Measurements from ENCODE around the gene IGFBP6.
"Not testable (repeated sequence)": the region's sequence is repeated elsewhere in the genome, so short reads cannot be mapped to it uniquely, and the experiment has no call there.

Gene IGFBP6

DNA sequence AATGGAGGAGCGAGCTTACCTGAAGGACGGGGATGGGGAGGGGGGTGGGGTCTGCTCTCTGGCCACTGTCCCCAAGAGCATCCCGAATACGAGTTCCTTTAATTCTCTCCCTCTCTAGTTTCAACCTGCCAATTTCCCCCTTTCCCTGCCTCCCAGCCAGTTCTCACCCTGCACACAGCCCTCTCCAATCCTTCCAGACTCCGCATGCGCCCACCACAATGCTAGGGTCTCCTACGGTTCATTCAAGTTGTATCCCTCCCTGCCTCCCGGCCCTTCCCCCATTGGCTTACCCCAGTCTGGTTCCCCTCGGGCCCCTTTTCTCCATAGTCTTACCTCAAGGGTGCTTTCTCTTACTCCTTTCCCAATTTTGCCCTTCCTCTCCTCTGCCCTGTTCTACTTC is 708 bp upstream of the IGFBP6 start:
- no peak for DNase-seq (ENCODE audit: low read depth in 2 of 2)

DNA sequence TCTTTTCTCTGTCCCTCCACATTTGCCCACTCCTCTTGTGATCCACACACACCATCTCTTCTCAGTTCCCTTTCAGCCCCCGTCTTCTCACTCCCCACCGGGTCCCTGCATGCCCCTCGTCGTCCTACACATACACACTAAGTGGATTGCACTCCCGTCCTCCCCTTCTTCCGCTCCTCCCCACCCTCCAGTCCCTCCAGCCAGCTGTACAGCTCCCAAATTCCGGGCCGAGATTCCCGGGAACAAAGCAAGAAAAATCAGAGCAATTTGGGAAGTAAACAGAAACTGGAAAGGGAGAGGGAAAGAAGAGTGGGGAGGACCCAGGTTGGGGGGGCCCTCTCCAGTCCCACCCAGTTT is 282 bp upstream of the IGFBP6 start:
- no peak for DNase-seq (ENCODE audit: low read depth in 2 of 2)

DNA sequence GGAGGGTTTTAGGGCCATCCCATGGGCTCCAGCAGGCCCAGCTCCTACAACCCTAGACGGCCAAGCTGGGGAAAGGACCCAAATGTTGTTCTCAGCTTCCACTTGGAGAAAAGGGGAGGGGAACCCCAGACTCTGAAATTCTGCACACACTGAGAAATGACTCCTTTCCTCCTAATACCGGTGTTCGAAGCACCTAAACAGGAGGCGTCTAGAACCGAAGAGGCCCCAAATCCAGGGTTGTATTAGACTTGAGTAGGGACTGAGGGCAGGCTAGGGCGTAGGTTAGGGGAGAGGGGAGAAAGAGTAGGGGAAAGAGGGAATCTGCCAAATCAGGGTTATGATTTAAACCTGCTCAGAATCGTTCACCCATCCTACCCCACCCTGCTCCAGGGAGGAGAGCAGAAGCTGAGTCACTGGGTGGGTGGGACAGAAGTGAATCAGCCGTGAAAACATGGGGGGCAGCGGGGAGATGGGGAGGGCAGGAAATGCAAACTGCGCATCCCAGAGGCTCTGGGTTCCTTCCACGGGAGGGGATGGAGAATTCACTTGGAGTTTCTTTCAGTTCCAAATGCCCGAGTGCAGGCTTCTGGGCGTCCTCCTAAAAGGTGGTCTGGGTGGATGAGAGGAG is 1.0 kb downstream of the IGFBP6 start:
- no peak for DNase-seq (ENCODE audit: low read depth in 2 of 2)

DNA sequence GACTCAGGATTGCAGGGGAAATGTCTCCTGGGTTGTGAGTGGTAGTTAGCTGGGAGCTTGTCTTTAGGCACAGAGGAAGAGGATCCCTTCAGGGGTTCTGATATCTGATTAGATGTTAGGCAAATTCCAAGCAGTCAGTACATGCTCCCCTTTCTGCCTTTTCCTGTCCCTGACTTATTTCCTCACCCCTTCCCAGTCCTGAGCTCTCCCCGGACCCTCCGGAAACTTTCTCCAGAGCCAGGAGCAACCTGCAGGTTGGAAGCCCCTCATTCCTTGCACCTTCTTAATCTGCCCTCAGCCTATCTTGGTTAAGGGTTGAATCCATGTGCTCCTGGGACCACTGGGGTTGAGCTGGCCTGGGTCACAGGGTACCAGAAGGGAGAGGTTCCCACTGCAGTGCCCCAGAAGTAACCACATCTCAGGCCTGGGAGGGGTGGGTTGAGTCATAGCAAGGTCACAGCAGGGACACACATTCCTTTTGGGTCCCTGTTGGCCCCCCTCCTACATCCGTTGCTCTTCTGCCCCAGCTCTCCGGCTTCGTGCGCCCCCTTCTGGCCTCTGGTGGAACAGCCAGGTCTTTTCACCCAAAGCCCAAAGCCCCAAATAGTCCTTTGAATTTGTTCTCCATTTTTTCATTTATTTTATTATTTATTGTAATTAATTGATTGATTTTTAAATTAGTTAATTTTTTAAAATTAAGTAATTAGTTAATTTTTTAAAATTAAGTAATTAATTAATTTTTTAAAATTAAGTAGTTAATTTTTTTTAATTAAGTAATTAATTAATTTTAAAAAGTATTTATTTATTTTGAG is 1.8 kb downstream of the IGFBP6 start:
- DNase-seq (ENCODE audit: low read depth in 2 of 2): peak; percentile 79 to 94

DNA sequence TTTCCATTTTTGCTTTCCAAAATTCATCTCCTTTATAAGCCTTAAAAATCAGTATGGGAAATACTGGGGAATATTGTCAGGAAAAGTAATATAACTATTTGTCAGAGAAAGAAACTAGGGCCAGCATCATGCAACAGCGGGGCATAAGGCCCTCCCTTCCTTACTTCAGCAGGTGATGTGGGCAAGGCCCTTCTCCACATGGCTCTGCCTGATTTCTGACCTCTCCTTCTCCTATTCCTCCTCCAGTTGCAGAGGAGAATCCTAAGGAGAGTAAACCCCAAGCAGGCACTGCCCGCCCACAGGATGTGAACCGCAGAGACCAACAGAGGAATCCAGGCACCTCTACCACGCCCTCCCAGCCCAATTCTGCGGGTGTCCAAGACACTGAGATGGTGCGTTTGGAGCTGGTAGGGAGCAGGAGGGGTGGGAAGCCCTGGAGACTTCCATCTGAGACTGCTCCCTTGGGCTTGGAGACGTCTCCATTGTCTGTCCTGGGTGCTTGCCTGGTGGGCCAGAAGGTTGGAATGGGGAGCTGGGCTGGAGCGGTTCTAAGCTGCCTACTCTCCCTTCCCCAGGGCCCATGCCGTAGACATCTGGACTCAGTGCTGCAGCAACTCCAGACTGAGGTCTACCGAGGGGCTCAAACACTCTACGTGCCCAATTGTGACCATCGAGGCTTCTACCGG is 3.1 kb downstream of the IGFBP6 start:
- no peak for DNase-seq (ENCODE audit: low read depth in 2 of 2)

DNA sequence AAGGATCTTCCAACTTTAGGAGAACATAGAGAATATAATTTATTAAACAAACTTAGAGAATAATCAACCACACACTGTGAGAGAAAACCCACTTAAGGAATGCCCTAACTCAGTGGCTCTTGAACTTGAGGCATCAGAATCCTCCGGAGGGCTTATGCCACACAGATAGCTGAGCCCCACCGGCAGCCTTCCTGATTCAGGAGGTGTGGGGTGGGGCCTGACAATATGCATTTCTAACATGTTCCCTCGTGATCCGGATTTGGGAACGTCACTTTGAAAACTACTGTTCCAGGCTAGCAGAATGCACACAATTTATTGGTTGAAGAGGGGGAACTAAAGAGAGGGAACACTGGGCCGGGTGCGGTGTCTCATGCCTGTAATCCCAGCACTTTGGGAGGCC is 3.8 kb downstream of the IGFBP6 start:
- DNase-seq (ENCODE audit: low read depth in 2 of 2): no peak

DNA sequence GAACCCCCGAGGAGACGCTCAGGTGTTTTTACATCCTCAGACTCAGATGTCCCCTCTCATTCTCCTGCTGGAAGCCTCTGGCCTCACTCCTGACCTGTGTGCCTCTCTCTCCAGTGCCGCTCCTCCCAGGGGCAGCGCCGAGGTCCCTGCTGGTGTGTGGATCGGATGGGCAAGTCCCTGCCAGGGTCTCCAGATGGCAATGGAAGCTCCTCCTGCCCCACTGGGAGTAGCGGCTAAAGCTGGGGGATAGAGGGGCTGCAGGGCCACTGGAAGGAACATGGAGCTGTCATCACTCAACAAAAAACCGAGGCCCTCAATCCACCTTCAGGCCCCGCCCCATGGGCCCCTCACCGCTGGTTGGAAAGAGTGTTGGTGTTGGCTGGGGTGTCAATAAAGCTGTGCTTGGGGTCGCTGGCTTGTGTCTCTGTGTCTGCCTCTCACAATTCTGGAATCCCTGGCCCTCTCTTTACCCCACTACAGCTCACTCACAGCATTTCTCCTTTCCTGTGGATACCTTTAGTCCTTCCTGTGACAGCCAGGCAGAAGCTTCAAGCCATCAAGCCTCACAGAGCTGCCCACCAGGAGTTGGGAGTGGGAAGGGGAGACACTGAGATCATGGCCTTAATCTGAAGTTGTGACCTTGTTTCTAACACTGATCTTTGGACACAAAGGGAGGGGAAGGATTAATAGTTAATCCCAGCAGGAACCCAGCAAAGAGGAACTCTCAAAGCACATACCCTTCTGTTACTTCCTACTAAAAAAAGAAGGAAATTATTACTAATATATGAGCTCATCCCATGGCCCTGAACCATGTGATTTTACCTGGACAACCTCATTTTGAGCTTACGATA is 4.7 kb downstream of the IGFBP6 start:
- no peak for DNase-seq (ENCODE audit: low read depth in 2 of 2)

DNA sequence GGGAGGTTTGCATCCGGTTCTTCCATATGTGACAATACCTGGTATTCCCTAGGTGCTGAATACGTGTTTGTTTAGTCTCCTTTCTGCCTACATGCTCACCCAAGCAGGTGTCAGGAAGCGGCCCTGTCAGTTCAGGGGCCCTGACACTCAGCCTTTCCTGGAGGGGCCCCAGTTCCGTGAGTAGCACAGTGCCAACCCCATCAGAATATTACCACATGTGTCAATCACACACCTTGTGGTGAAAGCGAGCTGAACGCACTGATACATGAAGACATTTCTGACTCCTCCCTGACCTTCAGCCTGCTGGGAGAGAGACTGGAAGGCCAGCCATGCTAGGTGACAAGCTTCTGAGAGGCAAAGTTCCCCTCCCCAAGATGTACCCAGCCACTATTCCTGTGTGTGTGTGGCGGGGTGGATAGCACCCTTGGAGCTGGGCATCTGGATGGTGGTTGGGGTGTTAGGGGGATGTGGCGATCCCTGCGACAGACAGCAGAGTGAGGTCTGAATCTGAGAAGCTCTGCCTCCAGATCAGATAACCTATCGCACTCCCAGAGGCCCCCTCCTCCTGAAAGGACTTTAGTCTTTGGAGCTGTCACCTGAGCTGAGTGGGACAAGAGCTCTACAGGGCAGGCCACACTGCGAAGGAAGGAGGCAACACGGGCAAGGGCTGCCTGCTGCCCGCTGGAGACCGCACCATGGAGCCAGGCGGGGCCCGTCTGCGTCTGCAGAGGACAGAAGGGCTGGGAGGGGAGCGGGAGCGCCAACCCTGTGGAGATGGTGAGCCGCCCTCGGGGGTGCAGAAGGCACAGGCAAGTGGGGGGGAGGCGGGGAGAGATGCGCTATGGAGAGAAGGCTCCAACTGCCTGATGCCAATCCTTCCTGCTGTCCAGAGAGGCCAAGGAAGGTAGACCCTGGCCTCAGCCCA is 5.7 kb downstream of the IGFBP6 start, which contains the start of gene SOAT2:
TSS of gene SOAT2 (plus strand) at position 604 of the 925 bp plus-strand sequence. CDS start at position 696, 92 bp downstream.
- peak in 1 of 2 donors; percentile 43 for DNase-seq (ENCODE audit: low read depth in 2 of 2)

DNA sequence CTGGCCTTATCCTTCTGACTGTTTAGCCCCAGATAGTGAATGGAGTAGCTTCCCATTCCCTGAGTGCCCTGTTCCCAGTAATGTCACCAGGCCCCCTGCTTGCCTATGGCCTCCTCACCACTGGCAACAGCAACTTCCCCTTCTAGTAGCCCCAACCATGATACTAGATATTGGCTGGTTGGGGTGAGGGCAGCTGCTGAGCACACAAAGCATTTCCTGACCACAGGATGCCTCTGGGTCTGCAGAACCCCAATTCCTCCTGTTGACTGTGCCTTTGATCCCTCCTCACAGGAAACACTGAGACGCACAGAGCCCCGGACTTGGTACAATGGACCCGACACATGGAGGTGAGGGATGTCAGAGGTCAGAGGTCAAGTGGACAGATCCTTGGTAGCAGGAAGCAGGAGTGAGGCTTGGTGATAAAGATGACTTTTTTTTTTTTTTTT is 6.4 kb downstream of the IGFBP6 start:
- no peak for DNase-seq (ENCODE audit: low read depth in 2 of 2)

DNA sequence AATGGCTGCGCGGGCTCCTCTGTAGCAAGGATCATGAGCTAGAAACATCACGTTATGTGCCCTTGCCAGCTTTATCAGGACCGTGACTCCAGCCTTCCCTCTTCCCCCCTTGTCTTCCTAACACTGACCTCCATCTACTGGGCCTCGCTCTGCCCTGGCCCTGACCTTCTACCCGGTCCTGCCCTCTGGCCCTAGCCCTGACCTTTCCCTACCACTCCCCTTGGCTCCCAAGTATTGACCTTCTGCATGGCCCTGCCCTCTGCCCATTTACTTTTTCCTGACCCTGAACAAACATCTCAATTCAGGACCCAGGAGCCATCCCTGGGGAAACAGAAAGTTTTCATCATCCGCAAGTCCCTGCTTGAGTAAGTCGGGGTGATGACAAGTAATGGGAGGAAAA is 7.8 kb downstream of the IGFBP6 start:
- DNase-seq (ENCODE audit: low read depth in 2 of 2): no peak

DNA sequence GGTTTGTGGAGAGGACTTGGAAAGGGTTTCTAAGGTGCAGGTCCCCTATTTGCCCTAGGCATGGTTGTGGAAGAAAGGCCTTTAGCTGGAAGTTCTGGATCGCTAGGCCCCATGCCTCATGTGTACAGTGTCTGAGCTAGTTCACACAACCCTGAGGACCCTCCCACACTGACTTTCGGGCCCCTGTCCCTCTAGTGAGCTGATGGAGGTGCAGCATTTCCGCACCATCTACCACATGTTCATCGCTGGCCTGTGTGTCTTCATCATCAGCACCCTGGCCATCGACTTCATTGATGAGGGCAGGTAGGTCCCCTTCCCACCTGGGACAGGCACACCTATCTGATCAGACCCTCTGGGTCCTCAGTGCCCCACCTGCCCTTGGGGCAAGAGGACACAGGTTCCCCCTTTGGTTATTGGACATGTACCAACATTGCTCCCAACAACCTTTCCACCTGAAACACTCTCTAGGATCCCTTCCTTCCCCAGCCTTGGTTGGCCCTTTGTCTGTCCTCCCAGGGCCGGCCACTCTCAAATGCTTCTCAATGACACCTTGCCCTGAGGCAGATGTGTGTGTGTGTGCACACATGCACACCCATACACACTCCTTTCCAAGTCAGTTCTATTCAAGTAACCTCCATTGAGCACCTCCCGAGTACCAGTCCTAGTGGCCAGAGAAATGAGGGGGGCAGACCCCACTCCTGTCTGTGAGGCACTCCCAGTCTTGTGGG is 8.4 kb downstream of the IGFBP6 start:
- DNase-seq (ENCODE audit: low read depth in 2 of 2): no peak

DNA sequence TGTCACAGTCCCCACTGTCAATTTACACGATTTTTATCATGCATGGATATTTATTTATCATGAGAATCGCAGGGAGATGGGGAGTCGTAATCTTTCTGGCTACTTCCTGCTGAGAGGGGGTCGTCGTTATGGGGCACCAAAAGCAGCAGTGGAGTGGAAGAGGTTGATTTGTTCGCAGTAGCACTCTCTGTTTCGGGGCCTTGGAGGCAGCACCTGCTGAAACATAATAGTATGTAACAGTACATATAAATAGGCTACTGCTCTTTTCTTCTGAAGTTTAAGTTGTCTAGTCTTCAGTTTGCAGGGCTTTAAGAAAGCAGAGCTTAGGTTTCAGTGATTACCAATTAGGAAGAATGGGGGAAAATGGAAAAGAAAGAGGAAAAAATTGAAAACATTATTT is 9.7 kb downstream of the IGFBP6 start:
- DNase-seq (ENCODE audit: low read depth in 2 of 2): no peak

DNA sequence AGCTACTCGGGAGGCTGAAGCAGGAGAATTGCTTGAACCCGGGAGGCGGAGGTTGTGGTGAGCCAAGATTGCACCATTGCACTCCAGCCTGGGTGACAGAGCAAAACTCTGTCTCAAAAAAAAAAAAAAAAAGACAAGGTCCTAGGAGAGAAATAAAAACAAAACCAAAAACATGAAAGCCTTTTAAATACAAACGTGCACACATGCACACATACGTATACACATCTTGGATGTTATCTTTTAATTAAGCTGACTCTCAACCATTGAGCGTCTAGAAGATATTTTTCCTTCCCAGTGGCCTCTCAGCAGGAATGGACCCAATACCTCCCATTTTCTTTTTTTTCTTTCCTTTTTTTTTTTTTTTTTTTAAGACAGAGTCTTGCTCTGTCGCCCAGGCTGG is 15.0 kb downstream of the IGFBP6 start:
- DNase-seq (ENCODE audit: low read depth in 2 of 2): not testable (repeated sequence)

DNA sequence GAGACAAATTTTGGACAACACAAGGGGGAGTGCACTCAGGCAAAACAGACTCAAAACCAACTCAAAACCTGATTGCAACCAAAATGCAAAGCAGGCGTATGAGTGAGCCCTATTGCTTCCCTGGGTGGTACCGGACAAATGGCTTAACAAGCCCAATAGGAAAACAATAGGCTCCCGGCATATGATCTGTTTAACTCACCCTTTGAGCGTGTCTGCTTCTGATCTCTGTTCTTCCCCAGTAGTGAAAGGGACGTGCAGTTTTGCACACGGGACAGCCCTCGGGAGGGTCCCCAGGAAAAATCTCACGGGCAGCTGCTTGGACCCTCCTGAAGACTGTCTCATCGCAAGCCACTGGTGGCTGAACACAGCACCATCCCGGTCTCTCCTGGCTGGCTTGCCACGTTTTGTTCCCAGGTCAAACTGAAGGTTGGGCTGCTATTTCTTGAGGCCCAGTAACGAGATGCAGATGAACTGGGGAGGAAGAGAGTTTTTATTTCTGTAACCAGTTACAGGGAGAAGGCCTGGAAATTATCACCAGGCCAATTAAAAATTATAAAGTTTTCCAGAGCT is 15.8 kb downstream of the IGFBP6 start:
- DNase-seq (ENCODE audit: low read depth in 2 of 2): no peak

DNA sequence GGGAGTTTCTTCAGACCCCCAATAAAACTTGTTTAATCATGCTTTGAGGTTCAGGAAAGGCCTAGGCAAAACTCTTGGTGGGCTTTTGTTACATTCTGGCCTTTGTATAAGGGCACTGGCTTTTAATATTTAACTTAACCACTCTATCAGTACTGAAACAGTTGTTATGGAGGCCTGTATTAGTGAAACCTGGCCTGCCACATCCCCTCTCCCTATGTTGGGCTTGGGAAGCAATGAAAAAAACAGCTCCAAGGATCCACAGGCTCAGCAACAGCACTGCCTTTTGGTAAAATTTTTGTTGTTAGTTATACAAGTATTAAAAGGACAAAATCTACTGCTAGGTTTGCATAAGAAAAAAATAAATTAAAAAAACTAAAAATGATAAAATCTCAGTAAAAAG is 16.5 kb downstream of the IGFBP6 start:
- no peak for DNase-seq (ENCODE audit: low read depth in 2 of 2)

DNA sequence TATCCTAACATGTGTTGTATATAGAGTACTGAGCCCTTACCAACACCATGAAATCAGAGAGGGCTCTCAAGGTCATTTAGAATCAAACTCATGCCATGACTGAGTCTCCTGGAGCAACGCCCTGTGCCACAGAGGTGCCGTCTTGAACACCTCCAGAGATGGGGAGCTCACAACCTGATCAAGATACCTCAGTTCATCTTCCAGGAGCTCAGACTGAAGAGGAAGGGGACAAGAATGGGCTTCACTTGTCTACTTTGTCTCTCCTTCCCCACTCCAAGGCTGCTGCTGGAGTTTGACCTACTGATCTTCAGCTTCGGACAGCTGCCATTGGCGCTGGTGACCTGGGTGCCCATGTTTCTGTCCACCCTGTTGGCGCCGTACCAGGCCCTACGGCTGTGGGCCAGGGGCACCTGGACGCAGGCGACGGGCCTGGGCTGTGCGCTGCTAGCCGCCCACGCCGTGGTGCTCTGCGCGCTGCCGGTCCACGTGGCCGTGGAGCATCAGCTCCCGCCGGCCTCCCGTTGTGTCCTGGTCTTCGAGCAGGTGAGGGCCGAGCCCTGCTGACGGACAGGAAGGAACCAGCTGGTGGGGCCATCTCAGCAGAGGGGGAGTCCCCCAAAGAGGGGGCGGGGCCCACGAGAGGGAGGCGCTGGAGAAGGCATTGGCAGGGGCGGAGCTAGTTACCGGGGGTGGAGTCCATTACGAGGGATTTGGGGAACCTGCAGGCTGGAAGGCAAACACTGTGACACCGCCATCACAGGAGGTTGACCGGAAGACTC is 17.8 kb downstream of the IGFBP6 start:
- no peak for DNase-seq (ENCODE audit: low read depth in 2 of 2)

DNA sequence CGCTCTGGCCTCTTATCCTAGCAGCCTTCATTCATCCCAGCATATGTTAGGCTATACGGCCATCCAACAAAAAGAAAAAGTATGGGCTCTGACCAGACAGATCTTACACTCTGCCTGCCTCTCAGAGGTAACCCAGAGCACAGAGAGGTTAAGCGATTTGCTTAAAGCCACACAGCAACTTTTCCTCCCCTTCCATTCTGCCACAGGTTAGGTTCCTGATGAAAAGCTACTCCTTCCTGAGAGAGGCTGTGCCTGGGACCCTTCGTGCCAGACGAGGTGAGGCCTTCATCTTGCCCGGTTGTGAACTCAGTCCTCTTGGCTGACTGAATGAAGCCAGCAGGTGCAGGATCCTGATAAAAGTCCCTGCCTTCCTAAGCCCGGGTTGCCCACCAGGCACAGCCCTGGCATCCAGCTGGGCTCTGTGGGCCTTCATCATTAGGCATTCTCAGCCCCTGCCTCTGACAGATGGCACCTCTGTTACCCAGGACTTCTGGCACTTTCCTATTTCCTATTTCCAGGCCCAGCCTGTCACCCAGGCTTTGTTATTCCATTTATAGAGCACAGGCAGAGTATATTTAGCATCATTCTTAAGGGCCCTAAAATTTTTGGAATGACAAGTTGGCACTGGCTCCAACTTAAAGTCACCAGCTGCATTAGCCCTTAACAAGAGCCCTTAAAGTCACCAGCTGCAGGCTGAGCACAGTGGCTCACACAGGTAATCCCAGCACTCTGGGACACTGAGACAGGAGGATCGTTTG is 18.6 kb downstream of the IGFBP6 start:
- DNase-seq (ENCODE audit: low read depth in 2 of 2): no peak

DNA sequence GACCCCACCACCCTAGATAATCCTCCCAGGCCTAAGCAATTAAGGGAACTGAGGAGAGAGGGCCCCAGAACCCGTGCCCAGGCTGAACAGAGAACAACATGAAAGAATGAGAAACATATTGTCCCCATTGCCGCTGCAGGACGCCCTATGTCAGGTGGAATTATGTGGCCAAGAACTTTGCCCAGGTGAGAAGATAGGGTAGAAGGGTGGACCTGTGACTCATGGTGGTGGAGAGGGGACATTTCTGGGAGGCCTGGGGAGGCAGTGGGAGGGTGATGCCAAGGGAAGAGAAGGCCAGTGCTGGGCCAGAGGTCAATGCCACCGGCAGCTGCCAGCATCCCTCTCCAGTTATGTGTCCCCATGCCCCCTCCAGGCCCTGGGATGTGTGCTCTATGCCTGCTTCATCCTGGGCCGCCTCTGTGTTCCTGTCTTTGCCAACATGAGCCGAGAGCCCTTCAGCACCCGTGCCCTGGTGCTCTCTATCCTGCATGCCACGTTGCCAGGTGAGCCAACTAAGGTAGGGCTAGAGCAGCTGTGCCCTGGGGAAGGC is 21.4 kb downstream of the IGFBP6 start:
- no peak for DNase-seq (ENCODE audit: low read depth in 2 of 2)
